ENCODE results near the gene OSBPL2. TPM values are rescaled to one million over a fixed set of nuclear protein-coding genes. Genes with fewer than 3 reads are reported as not detected.

The OSBPL2 gene
- total RNA-seq, 1 experiment from 2014 or later, result 36.9 TPM

GRCh38 chr20:62342910-62343309, 104.6 kb downstream of the OSBPL2 start:
- Histone ChIP-seq H3K79me2 (ENCODE audit: insufficient read depth, low read length) (peaks cover 5% of the 10 kb centered on the region; the same call in 1 of the 2 replicates), H3K9ac (ENCODE audit: low read length) (no peak overlapping the region), H3K36me3 (ENCODE audit: control insufficient read depth in 1 of 2, insufficient read depth in 2 of 2, low read length in 2 of 2) (peaks cover 27 to 48% of the 10 kb centered on the region in 2 experiments; a peak in 3 of 4 replicates), H3K9me3 (ENCODE audit: control insufficient read depth in 1 of 2, insufficient read depth in 1 of 2, low read depth in 1 of 2, low read length in 2 of 2) (no peaks in the 10 kb centered on the region), H3K4me1 (ENCODE audit: control insufficient read depth in 1 of 2, insufficient read depth in 2 of 2, low read length in 2 of 2) (no peaks in the 10 kb centered on the region), H3K9me2 (ENCODE audit: insufficient read depth) (no peaks in the 10 kb centered on the region), H3K27me3 (ENCODE audit: insufficient read depth, low read length) (no peaks in the 10 kb centered on the region), H3K4me2 (ENCODE audit: low read length) (no peak overlapping the region), H2AFZ (ENCODE audit: low read depth, low read length, poor library complexity, severe bottlenecking) (no peak overlapping the region), H4K20me1 (ENCODE audit: insufficient read depth) (no peaks in the 10 kb centered on the region; the same call in 1 of the 2 replicates), H3K27ac (ENCODE audit: low read depth, low read length) (no peak overlapping the region), H3K4me3 (replicated peaks in 1 of 2; ENCODE audit: low read depth in 1 of 2, low read length in 2 of 2) (no peak overlapping the region)
- intact Hi-C loops (cut with micrococcal nuclease), result no loop called here
- POLR2A ChIA-PET, result no interaction called here
- RAD21 ChIA-PET (ENCODE audit: low non-redundant PET in 1 of 2, low total read pairs in 2 of 2, uncharacterized antibody in 2 of 2, unreplicated experiment in 2 of 2), result no interaction called here
- TF ChIP-seq JUND (IDR thresholded peaks at IDR 0.05), result no peak
- TF ChIP-seq ELF1 (IDR thresholded peaks at IDR 0.05; ENCODE audit: borderline replicate concordance, low read depth), result no peak
- TF ChIP-seq FOSL1 (IDR thresholded peaks at IDR 0.05; ENCODE audit: low read depth), result no peak
- no peak for TF ChIP-seq RAD21 (IDR thresholded peaks at IDR 0.05; ENCODE audit: low read depth)
- no peak for TF ChIP-seq EZH2 (IDR thresholded peaks at IDR 0.05)
- no peak for TF ChIP-seq EZH2phosphoT487 (IDR thresholded peaks at IDR 0.05; ENCODE audit: borderline replicate concordance)
- no peak for TF ChIP-seq SIN3A (IDR thresholded peaks at IDR 0.05; ENCODE audit: low read depth)
- TF ChIP-seq ZFX (IDR thresholded peaks at IDR 0.05), result no peak
- TF ChIP-seq ZBTB33 (IDR thresholded peaks at IDR 0.05; ENCODE audit: extremely low read depth, insufficient replicate concordance, low read length), result no peak
- no peak for TF ChIP-seq SRF (IDR thresholded peaks at IDR 0.05; ENCODE audit: low read depth)
- TF ChIP-seq, protein P1, sequence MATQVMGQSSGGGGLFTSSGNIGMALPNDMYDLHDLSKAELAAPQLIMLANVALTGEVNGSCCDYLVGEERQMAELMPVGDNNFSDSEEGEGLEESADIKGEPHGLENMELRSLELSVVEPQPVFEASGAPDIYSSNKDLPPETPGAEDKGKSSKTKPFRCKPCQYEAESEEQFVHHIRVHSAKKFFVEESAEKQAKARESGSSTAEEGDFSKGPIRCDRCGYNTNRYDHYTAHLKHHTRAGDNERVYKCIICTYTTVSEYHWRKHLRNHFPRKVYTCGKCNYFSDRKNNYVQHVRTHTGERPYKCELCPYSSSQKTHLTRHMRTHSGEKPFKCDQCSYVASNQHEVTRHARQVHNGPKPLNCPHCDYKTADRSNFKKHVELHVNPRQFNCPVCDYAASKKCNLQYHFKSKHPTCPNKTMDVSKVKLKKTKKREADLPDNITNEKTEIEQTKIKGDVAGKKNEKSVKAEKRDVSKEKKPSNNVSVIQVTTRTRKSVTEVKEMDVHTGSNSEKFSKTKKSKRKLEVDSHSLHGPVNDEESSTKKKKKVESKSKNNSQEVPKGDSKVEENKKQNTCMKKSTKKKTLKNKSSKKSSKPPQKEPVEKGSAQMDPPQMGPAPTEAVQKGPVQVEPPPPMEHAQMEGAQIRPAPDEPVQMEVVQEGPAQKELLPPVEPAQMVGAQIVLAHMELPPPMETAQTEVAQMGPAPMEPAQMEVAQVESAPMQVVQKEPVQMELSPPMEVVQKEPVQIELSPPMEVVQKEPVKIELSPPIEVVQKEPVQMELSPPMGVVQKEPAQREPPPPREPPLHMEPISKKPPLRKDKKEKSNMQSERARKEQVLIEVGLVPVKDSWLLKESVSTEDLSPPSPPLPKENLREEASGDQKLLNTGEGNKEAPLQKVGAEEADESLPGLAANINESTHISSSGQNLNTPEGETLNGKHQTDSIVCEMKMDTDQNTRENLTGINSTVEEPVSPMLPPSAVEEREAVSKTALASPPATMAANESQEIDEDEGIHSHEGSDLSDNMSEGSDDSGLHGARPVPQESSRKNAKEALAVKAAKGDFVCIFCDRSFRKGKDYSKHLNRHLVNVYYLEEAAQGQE (IDR thresholded peaks at IDR 0.05; ENCODE audit: low read depth), result no peak
- TF ChIP-seq ATF3 (IDR thresholded peaks at IDR 0.05), result no peak
- no peak for TF ChIP-seq MAX (IDR thresholded peaks at IDR 0.05)
- no peak for TF ChIP-seq SP1 (IDR thresholded peaks at IDR 0.05; ENCODE audit: low read depth)
- TF ChIP-seq TCF7L2 (IDR thresholded peaks at IDR 0.05; ENCODE audit: borderline replicate concordance, extremely low read depth, insufficient read depth, insufficient read length), result no peak
- TF ChIP-seq POLR2AphosphoS5 (IDR thresholded peaks at IDR 0.05; ENCODE audit: low read depth, low read length), result no peak
- no peak for TF ChIP-seq CBX3 (IDR thresholded peaks at IDR 0.05; ENCODE audit: low read depth)
- no peak for TF ChIP-seq EGR1 (IDR thresholded peaks at IDR 0.05; ENCODE audit: low read depth)
- no peak for TF ChIP-seq YY1 (IDR thresholded peaks at IDR 0.05; ENCODE audit: extremely low read depth, insufficient replicate concordance, low read depth, low read length)
- TF ChIP-seq ZNF274 (IDR thresholded peaks at IDR 0.05; ENCODE audit: low read depth, low read length), result no peak
- no TSS peak for BruUV-seq (replicated peaks)
- CTCF ChIA-PET, result no interaction called here
- ATAC-seq, result no peak
- DNase-seq (ENCODE audit: low read depth, low spot score), result no peak

Measured in HCT116 (cell line).